Measurements from ENCODE around the gene ARHGEF7. TPM values are rescaled to one million over a fixed set of nuclear protein-coding genes. Genes with fewer than 3 reads are reported as not detected.
"Not testable (repeated sequence)": the region's sequence is repeated elsewhere in the genome, so short reads cannot be mapped to it uniquely, and the experiment has no call there.

Gene ARHGEF7
- total RNA-seq, 4 donors from 2014 or later, result 42.8 to 125 (median 61.1) TPM

DNA sequence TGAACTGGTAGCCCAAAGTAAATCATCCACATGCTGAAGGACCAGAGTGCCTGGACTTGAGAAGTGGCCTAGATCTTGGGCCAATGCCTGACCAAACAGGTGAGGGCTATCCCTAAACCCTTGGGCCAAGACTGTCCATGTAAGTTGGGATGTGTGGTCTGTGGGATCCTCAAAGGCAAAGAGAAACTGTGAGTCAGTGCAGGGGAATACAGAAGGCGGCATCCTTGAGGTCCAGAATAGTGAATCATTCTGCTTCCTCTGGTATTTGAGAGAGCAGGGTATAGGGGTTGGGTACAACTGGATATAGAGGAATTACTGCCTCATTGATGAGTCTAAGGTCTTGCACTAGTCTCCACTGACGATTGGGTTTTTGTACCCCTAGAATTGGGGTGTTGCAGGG lies 79.5 kb downstream of the ARHGEF7 start:
- H3K4me3 ChIP-seq (ENCODE audit: low read depth, poor library complexity, severe bottlenecking); intact Hi-C loops (cut with DNase I; ENCODE audit: low total_unique reads); DNase-seq (ENCODE audit: low spot score in 2 of 2): not testable (repeated sequence)
- 81 to 86% methylated on average over 2 of the region's 2 CpGs for WGBS, 2 donors

DNA sequence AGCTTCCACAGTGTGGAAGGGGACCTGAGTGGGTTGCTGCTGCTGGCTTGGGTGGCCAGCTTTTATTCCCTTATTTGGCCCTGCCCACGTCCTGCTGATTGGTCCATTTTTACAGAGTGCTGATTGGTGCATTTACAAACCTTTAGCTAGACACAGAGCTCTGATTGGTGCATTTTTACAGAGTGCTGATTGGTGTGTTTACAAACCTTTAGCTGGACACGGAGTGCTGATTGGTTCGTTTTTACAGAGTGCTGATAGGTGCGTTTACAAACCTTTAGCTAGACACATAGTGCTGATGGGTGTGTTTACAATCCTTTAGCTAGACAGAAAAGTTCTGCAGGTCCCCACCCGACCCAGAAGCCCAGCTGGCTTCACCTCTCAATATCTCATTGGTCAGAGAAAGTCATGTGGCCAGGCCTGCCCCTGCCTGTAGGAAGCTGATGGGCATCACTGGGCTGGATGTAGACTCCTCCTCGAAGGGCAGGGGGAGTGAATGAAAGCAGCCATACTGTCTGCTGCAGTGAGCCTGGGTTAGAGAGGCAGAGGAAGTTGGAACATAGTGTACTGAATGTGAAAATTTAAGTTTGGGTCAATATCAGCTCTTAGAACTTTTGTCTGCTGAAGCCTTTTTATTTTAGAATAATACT lies 83.7 kb downstream of the ARHGEF7 start:
- WGBS, 2 donors, result 84 to 91% methylated on average over 6 of the region's 6 CpGs
- DNase-seq (ENCODE audit: low spot score in 2 of 2); H3K4me3 ChIP-seq (ENCODE audit: low read depth, poor library complexity, severe bottlenecking); intact Hi-C loops (cut with DNase I; ENCODE audit: low total_unique reads): not testable (repeated sequence)

DNA sequence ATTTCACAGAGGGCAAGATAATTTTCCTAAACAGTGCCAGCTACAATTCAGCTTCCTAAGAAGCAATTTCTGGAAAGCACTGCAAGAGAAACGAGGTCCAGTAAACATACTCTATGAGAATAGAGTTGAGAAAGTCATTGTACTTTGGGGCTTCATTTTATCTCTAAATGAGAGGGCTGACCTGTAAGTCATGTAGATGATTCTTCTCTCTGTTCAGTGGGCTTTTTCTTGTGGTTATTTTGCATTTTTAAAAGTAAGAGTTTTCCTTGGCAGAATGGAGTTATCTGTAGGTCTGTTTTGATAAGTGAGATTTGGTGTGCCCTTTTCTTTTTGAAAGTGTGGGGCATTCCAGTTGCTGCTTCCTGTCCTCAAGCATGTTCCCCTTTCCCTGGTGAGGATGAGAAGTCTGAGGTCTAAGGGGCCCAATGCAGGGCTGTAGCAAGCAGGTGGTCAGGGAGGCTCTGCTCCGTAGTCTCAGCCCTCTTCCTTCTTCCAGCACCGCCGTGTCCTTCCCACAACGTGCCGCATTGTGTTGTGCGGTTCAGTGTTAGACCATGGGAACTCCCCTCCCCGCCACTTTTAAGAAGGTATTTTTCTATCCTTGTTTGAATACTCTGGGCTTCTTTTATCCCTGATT lies 86.3 kb downstream of the ARHGEF7 start:
- 80 to 84% methylated on average over 8 of the region's 8 CpGs for WGBS, 2 donors
- DNase-seq (ENCODE audit: low spot score in 2 of 2), result no peak
- TF ChIP-seq POLR2A (IDR thresholded peaks at IDR 0.05), result no peak
- TF ChIP-seq, protein P1, sequence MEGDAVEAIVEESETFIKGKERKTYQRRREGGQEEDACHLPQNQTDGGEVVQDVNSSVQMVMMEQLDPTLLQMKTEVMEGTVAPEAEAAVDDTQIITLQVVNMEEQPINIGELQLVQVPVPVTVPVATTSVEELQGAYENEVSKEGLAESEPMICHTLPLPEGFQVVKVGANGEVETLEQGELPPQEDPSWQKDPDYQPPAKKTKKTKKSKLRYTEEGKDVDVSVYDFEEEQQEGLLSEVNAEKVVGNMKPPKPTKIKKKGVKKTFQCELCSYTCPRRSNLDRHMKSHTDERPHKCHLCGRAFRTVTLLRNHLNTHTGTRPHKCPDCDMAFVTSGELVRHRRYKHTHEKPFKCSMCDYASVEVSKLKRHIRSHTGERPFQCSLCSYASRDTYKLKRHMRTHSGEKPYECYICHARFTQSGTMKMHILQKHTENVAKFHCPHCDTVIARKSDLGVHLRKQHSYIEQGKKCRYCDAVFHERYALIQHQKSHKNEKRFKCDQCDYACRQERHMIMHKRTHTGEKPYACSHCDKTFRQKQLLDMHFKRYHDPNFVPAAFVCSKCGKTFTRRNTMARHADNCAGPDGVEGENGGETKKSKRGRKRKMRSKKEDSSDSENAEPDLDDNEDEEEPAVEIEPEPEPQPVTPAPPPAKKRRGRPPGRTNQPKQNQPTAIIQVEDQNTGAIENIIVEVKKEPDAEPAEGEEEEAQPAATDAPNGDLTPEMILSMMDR (IDR thresholded peaks at IDR 0.05), result no peak
- intact Hi-C loops (cut with DNase I; ENCODE audit: low total_unique reads), result no loop called here
- no peak overlapping the region for H3K4me3 ChIP-seq (ENCODE audit: low read depth, poor library complexity, severe bottlenecking)

DNA sequence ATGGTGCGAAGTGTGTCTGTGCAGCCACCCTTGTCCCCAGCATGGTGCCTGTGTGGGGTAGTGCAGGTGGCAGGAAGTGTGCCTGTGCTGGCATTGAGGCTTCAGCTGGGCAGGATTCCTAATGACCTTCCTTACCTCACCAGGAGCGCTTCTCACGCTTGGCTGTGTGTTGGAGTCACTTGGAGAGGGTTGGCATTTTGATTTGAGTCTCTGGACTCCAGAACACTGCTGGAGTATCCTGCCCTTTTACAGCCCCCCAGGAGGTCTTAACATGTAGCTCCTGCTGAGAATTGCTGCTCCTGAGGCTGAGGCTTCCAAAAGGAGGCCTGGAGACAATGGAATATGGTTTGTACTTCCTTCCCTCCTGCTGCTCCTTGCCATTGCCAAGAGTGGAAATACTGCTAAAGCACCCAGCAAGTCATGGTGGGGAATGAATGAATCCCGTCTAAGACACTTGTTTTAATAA lies 87.1 kb downstream of the ARHGEF7 start:
- no peak for DNase-seq (ENCODE audit: low spot score in 2 of 2)
- intact Hi-C loops (cut with DNase I; ENCODE audit: low total_unique reads), result no loop called here
- no peak overlapping the region for H3K4me3 ChIP-seq (ENCODE audit: low read depth, poor library complexity, severe bottlenecking)
- TF ChIP-seq POLR2A (IDR thresholded peaks at IDR 0.05), result no peak
- TF ChIP-seq, protein P1 (IDR thresholded peaks at IDR 0.05), result no peak
- 58 to 79% methylated on average over 4 of the region's 4 CpGs for whole genome bisulfite sequencing, 2 donors

DNA sequence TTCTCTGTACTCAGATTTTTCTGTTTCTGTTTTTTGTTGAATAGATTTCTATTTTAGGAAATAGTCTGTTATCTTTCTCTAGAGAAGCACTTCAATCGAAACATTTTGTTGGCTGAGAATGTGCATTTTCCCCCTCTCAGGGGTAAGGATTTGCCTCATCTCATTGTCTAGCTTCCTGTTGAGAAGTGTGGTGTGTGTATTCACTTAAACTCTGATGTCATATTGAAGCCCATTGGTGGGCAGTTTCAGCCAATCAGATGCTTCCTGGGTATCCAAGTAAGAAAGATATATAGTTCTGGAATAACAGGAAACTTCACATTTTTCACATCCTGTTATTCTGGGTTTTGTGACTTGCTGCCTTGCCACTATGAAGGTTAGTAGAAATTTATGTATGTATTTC lies 87.6 kb downstream of the ARHGEF7 start:
- intact Hi-C loops (cut with DNase I; ENCODE audit: low total_unique reads), result no loop called here
- TF ChIP-seq, protein P1 (IDR thresholded peaks at IDR 0.05), result no peak
- TF ChIP-seq POLR2A (IDR thresholded peaks at IDR 0.05), result no peak
- no peak overlapping the region for H3K4me3 ChIP-seq (ENCODE audit: low read depth, poor library complexity, severe bottlenecking)
- no peak for DNase-seq (ENCODE audit: low spot score in 2 of 2)
- 42 to 53% methylated on average over 1 of the region's 1 CpG for WGBS, 2 donors

DNA sequence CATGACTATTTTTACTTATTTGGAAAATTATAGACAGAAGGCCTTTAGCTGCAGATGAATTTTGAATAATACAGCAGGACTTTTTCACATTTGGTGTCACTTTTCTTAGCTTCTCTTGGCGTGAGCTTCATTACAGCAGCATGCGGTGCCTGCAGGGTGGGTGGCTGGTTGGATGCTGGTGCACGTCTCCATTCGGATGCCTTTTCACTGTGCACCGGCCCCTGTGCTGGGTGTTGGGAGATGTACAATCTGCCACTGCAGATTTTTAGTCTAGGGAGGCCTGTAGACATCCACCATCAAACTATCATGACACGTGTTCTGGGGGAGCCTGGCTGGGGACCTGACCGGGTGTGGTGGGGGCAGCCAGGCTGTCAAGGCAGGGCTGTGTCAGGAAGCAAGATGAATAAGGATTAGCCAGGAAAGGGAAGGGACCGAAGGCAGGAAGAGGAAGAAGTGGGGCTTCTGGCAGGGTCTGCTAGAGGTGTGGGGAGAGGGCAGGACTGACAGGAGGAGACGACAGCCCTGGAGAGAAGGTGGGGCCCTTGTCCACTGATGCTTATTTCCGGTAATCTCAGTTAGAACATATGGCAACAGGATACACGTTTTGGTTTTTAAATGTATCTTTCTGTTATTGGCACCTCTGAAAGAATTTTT lies 88.8 kb downstream of the ARHGEF7 start:
- TF ChIP-seq, protein P1 (IDR thresholded peaks at IDR 0.05), result no peak
- no peak for TF ChIP-seq POLR2A (IDR thresholded peaks at IDR 0.05)
- intact Hi-C loops (cut with DNase I; ENCODE audit: low total_unique reads), result no loop called here
- H3K4me3 ChIP-seq (ENCODE audit: low read depth, poor library complexity, severe bottlenecking), result no peak overlapping the region
- WGBS, 2 donors, result 37 to 43% methylated on average over 11 of the region's 11 CpGs
- no peak for DNase-seq (ENCODE audit: low spot score in 2 of 2)

Measured in lower leg skin (tissue), 4 donors.